AG10803 (cell line): ENCODE results near the gene SMOC2.
"Not testable (repeated sequence)": the region's sequence is repeated elsewhere in the genome, so short reads cannot be mapped to it uniquely, and the experiment has no call there.

ENCODE experiments used
- DNase-seq: peaks from one replicate; pipeline ENCODE4 v3.0.0; 2010; ENCODE audit warnings: low read depth
- H3K4me3 ChIP-seq: 2 replicates; pipeline ENCODE4 v1.5.1; 2011; ENCODE audit warnings: mild to moderate bottlenecking, low read length, control low read depth
- TF ChIP-seq, protein P1 (sequence below): conservative IDR thresholded peaks from 2 replicates; pipeline ENCODE4 v1.5.1; 2011; ENCODE audit warnings: mild to moderate bottlenecking, low read length, control low read depth, inconsistent platforms

The SMOC2 gene

DNA sequence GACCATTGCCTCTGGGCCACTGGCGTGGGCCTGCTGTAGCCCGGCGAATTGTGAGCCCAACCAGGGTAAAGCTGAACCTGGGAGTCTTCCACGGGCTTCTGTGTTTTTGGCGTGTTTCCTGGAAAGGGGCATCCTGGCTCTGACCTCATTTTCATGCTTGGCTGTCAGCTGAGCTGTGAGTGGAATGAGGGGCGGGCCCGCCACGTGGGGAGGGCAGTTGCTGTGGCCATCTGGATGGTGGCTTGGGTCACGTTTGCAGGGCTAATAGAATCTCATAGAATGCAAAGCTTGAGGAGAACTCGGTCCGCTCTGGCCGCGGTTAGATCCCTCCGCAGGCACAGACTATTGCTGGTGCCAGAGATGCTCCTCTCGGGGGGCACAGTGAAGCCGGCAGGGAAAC lies 263.0 kb downstream of the SMOC2 start:
- TF ChIP-seq, protein P1, sequence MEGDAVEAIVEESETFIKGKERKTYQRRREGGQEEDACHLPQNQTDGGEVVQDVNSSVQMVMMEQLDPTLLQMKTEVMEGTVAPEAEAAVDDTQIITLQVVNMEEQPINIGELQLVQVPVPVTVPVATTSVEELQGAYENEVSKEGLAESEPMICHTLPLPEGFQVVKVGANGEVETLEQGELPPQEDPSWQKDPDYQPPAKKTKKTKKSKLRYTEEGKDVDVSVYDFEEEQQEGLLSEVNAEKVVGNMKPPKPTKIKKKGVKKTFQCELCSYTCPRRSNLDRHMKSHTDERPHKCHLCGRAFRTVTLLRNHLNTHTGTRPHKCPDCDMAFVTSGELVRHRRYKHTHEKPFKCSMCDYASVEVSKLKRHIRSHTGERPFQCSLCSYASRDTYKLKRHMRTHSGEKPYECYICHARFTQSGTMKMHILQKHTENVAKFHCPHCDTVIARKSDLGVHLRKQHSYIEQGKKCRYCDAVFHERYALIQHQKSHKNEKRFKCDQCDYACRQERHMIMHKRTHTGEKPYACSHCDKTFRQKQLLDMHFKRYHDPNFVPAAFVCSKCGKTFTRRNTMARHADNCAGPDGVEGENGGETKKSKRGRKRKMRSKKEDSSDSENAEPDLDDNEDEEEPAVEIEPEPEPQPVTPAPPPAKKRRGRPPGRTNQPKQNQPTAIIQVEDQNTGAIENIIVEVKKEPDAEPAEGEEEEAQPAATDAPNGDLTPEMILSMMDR = no peak
- H3K4me3 ChIP-seq = no peak overlapping the region
- DNase-seq = no peak

DNA sequence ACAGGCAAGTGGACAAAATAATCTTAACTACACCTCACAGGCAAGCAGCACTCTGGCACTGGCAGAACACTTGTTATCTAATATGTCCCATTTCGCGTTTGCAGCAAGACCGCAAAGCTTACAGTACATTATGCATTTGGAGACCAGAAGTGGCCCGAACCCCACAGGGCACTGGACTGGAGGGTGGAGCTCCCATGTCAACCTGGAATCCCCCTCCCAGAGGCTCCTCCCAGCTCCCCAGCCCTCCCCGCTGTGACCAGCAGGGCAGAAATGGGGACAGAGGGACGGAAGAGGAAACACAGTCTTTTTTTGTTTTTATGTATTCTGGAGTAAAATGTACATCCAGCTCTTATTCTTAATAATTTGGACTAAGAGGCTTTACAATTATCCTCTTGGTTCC lies 263.7 kb downstream of the SMOC2 start:
- H3K4me3 ChIP-seq = no peak overlapping the region
- TF ChIP-seq, protein P1 = no peak
- DNase-seq = no peak

DNA sequence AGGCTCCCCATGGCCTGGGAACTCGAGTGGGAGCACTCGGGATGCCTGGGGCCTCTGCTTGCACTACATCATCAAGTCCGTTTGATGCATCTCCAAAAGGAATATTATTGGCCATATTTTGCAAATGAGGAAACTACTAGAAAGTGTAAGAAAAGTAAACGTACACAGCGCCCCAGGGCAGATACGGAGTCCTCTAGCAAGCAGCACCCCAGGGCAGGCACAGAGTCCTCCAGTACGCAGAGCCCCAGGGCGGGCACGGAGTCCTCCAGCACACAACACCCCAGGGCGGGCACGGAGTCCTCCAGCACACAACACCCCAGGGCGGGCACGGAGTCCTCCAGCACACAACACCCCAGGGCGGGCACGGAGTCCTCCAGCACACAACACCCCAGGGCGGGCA lies 264.3 kb downstream of the SMOC2 start:
- not testable (repeated sequence) for H3K4me3 ChIP-seq, DNase-seq

DNA sequence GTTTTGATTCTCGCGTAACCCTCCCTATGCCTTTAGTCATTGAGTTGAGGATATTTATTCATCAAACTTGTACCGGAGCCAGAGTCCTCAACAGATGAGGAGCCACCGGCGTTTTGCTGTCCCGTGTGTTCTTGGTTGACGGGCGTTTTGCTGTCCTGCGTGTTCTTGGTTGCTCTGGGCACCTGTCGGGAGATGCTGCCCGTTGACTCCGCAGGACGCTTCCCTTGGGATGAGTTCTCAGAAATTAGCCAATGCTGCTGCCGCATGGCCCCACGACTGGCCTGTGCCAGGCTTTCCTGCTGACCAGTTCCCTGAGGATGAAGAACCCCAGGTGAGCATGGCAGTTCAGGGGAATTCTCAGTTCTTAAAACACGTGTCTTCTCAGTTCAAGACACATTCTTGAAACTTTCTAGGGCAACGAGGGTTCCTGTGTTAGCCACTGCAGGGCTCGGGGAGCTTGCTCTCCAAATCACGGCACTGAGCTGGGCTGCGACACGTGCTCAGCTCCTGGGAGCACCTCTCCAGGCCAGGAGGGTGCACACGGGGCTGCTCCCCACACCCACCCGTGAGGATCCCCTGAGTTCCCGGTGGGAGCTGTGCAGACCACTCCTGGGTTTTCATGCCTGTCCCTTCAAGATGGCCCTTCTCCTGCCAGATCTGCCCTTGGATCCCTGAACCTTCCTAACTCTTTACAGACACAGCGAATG lies 265.6 kb downstream of the SMOC2 start:
- TF ChIP-seq, protein P1 = no peak
- no peak overlapping the region for H3K4me3 ChIP-seq
- no peak for DNase-seq

DNA sequence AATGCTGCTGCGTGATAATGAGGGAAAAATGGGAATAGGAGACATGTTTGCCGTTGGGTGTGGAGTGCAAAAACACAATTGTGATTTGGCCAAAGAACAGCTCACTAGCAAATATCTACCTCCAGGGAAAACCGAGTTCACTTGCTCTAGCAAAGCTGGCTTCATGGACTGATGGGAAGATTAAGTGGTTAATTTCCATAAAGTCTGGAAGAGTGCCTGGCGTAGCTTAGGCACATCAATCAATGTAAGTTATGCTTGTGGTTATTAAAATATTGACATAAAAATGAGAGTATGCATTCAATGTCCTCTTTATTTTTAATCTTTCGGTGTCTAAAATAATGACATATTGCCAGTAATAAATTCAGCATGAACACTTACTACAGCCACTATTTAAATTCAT lies 267.5 kb downstream of the SMOC2 start:
- H3K4me3 ChIP-seq = no peak overlapping the region
- TF ChIP-seq, protein P1 = no peak
- DNase-seq = no peak

DNA sequence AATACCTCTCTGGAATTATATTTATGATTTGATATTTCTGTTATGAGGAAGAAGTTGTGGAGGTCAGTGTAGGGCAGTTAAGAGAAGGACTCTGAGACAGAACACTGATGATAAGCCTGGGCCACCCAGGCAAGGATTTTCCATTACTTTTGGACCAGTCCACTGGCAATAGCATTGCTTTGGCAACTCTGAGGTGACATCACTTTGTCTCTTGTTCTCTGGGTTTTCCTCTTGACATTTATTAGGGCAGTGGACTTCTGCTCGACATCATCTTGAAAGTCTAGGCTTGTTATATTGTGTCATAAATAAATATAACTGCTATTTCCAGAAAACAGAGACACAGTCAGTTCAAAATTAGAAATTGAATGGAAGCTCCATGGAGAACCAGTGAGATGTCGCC lies 268.0 kb downstream of the SMOC2 start:
- H3K4me3 ChIP-seq = no peak overlapping the region
- DNase-seq = no peak

DNA sequence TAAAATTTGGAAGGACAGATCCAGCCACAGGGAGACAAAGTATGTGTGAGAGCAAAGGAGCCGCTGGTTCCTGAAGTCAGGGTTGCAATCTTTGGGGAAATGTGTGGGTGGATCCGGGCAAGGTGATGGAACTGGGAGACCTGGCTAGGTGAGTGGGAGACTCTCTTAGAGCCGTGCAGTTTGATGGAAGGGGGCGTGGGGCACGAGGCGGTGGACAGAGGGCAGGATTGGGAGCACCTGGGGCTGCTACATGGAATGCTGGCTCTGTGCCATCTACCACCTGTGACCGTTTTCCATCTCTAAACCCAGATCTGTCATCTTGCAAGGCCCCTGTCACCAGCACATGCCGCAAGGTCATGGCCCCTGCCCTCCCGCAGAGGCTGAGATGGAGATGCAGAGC lies 268.4 kb downstream of the SMOC2 start:
- no peak overlapping the region for H3K4me3 ChIP-seq
- no peak for DNase-seq
- TF ChIP-seq, protein P1 = no peak

More for the DNA sequence above, 268.0 kb downstream of the SMOC2 start:
- TF ChIP-seq, protein P1 = no peak

DNA sequence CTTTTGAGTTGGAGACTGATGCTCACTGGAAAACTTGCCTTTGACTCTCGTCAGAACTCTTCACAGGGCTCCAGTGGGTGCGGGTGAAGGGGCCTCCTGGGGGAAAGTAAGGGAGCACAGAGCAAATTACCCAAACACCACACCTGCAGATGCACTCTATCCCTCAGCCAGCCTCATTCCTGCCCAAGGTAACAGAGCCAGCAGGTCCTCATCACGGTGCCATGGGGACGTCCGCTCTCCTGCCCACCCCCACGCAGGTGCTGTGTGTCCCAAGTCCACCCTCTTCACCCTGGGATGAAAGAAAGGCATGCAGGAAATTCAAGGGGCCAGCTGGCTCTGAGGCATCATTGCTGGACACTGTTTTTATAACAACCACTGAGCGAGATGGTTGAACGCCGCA lies 269.0 kb downstream of the SMOC2 start:
- no peak overlapping the region for H3K4me3 ChIP-seq
- no peak for DNase-seq
- TF ChIP-seq, protein P1 = no peak
